NT2/D1 (cell line): ENCODE results near the gene LYZL4.

Experiments
- SUZ12 ChIP-seq: IDR thresholded peaks from 2 replicates; pipeline ENCODE4 v1.6.1; 2011; ENCODE audit not compliant: insufficient read length, insufficient read depth; ENCODE audit errors: extremely low read depth
- ZNF274 ChIP-seq: IDR thresholded peaks from 2 replicates; pipeline ENCODE4 v1.6.1; 2011; ENCODE audit warnings: mild to moderate bottlenecking, low read depth, low read length

GRCh38 chr3:42428830-42429229 lies 18.4 kb upstream of the LYZL4 start:
- TF ChIP-seq ZNF274 (no peak), SUZ12 (no peak)
